GM12865 (cell line): ENCODE data around the gene ERICH6.
A peak's percentile ranks its signal among the peaks of the same experiment; 100 is the strongest.

Experiments used
- DNase-seq: peaks from one replicate; pipeline ENCODE4 v3.0.0; 2010; ENCODE audit warnings: low read depth
- H3K4me3 ChIP-seq: 2 replicates; pipeline ENCODE4 v1.5.1; 2011; ENCODE audit warnings: mild to moderate bottlenecking, low read depth, low read length, control low read depth
- TF ChIP-seq, protein P1 (sequence below): IDR thresholded peaks from 2 replicates; pipeline ENCODE4 v1.5.1; 2011; ENCODE audit warnings: low read length, control low read depth, low read depth, inconsistent platforms; ENCODE audit not compliant: insufficient read depth; ENCODE audit errors: missing control alignments

Gene ERICH6

DNA sequence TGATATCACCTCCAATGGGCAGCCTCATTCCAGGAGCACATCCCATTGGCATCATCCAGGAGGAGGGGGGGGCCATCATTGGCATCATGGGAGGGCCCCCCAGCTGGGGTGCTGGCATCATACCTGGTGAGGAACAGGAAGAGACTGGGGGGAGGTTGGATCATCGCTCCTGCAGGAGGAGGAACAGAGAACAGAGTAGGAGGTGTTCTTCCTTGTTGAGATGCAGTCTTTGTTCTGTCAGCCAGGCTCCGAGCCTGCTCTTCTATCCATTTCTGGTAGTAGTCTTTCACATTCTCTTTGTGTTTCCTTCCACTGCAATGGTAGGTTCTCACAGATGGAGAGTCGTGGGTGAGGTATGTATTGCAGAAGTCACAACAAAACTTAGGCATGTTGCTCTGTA, 16.7 kb upstream of the ERICH6 start:
- no peak overlapping the region for H3K4me3 ChIP-seq
- TF ChIP-seq, protein P1, sequence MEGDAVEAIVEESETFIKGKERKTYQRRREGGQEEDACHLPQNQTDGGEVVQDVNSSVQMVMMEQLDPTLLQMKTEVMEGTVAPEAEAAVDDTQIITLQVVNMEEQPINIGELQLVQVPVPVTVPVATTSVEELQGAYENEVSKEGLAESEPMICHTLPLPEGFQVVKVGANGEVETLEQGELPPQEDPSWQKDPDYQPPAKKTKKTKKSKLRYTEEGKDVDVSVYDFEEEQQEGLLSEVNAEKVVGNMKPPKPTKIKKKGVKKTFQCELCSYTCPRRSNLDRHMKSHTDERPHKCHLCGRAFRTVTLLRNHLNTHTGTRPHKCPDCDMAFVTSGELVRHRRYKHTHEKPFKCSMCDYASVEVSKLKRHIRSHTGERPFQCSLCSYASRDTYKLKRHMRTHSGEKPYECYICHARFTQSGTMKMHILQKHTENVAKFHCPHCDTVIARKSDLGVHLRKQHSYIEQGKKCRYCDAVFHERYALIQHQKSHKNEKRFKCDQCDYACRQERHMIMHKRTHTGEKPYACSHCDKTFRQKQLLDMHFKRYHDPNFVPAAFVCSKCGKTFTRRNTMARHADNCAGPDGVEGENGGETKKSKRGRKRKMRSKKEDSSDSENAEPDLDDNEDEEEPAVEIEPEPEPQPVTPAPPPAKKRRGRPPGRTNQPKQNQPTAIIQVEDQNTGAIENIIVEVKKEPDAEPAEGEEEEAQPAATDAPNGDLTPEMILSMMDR = no peak
- no peak for DNase-seq

DNA sequence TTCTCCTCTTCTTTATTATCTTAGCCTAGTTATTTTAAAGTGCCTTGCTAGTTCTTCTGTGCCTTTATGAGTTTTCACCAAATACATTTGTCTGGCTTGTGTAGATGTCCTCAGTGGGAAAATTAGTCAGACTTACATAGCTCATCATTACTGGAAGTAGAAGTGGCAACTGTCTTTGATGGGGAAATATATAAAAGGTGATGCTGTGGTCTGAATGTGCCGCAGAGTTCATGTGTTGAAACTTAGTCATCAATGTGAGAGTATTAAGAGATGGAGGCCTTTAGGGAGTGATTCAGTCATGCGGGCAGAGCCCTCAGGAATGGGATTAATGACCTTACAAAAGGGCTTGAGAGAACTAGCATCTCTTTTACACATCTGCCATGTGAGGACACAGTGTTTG, 6.4 kb upstream of the ERICH6 start:
- TF ChIP-seq, protein P1 = no peak
- no peak for DNase-seq
- H3K4me3 ChIP-seq = no peak overlapping the region

DNA sequence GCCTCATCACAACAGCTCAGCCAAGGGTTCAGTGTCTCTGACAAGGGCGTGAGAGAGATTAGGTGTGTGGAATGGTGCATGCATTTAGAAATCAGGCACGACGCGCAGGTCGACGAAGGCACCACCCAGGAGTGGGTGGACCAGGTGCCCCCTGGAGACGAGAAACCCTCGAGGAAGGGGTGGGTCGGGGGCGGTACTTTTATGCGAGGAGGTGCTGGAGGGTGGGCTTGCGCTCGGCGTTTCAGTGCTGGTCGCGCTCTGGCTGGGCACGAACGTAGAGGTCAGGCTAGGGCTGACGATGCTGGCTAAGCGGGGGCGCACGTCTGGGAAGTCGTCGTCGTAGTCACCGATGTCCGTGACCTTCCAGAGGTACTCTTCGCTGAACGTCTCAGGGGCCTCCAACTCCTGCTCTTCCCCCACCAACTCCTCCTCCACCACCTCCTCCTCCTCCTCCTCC, 393 bp downstream of the ERICH6 start:
- TF ChIP-seq, protein P1 = no peak
- no peak for DNase-seq
- H3K4me3 ChIP-seq = peak overlapping the region; percentile 71

DNA sequence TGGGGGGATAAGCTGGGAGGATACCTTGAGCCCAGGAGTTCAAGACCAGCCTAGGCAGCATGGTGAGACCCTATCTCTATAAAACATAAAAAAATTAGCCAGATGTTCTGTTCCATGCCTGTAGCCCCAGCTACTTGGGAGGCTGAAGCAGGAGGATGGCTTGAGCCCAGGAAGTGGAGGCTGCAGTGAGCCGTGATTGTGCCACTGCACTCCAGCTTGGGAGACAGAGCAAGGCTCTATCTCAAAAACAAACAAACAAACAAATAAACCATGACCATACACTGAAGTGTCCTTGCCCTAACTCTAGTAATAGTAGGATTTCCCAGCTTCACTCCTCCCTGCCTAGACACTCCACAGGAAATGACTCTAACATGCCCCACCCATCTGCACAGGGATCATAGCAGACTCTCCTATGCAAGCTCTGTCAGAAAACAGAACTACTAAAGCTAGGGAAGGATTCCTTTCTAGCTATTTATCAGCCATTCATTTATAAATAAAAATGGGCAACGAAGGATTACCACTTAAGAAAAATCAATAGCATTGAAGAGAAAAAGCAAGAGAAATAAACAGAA, 4.6 kb downstream of the ERICH6 start:
- TF ChIP-seq, protein P1 = no peak
- no peak for DNase-seq
- no peak overlapping the region for H3K4me3 ChIP-seq

DNA sequence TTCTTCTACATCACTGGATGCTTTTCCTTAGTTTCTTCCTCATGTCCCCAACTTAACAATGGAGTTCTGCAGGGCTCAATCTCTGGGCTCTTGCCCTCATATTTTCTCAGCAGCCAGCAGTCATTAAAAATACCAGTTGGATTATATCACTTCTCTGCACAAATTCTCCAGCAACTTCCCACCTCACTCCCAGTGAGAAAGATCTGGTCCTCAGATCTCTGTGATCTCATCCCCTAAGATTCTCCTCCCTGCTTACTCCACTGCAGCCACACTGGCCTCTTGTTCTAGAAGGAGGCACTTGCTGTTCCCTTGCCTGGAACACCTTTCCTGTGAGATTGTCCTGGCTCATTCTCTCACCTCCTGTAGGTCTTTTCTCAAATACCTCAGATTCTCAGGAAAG, 6.1 kb downstream of the ERICH6 start:
- DNase-seq = no peak
- no peak overlapping the region for H3K4me3 ChIP-seq
- TF ChIP-seq, protein P1 = no peak

DNA sequence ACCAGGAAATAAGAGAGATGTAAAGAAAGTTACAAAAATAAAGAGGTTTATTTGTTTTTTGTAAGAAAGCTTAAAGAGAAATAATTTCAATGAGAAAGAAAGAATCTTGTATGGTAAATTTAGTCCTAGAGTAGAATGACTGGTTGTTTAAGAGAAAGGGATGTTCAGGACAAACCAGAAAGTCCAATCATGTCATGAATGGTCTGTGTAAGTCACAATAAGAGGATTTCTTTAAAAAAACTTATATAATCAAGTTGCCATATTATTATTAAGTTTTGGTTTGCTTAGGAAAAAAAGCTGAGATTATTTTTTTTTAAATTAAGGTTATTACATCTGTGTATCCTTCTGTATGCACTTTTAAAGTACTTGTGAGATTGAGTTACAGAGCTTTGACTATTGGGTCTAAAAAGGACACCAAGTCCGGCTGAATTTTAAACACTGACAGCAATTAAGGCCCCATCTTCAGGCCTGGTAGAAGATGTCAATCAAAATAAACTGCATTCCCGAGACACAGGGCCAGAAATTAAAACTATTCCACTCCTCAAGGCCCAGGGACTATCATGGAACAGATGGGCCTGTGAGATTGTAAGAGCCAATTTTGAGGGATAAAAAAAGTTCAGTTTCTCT, 12.2 kb downstream of the ERICH6 start:
- H3K4me3 ChIP-seq = no peak overlapping the region
- DNase-seq = no peak
- TF ChIP-seq, protein P1 = no peak

DNA sequence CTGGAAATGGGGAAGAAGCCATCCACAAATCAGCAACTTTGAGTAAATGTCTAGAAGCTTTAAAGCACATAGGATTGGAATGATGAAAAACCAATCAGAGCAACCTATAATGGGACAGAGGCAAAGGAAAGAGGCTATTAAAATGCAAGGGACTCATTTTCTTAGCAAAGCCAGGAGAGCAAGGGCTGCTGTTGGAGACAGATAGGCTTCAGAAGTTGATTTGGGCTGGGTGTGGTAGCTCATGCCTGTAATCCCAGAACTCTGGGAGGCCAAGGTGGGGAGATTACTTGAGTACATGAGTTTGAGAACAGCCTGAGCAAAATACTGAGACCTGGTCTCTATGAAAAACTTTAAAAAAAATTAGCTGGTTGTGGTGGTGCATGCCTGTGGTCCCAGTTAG, 16.1 kb downstream of the ERICH6 start:
- H3K4me3 ChIP-seq = no peak overlapping the region
- DNase-seq = no peak
- TF ChIP-seq, protein P1 = no peak
